GM12865 (cell line): ENCODE data around the gene REPIN1.

Source experiments
- DNase-seq: peaks from one replicate; pipeline ENCODE4 v3.0.0; 2010; ENCODE audit warnings: low read depth
- H3K4me3 ChIP-seq: 2 replicates; pipeline ENCODE4 v1.5.1; 2011; ENCODE audit warnings: mild to moderate bottlenecking, low read depth, low read length, control low read depth
- TF ChIP-seq, protein P1 (sequence below): IDR thresholded peaks from 2 replicates; pipeline ENCODE4 v1.5.1; 2011; ENCODE audit warnings: low read length, control low read depth, low read depth, inconsistent platforms; ENCODE audit not compliant: insufficient read depth; ENCODE audit errors: missing control alignments

Gene REPIN1

GRCh38 chr7:150370612-150371071 is 2.0 kb downstream of the REPIN1 start:
- TF ChIP-seq, protein P1, sequence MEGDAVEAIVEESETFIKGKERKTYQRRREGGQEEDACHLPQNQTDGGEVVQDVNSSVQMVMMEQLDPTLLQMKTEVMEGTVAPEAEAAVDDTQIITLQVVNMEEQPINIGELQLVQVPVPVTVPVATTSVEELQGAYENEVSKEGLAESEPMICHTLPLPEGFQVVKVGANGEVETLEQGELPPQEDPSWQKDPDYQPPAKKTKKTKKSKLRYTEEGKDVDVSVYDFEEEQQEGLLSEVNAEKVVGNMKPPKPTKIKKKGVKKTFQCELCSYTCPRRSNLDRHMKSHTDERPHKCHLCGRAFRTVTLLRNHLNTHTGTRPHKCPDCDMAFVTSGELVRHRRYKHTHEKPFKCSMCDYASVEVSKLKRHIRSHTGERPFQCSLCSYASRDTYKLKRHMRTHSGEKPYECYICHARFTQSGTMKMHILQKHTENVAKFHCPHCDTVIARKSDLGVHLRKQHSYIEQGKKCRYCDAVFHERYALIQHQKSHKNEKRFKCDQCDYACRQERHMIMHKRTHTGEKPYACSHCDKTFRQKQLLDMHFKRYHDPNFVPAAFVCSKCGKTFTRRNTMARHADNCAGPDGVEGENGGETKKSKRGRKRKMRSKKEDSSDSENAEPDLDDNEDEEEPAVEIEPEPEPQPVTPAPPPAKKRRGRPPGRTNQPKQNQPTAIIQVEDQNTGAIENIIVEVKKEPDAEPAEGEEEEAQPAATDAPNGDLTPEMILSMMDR = no peak
- H3K4me3 ChIP-seq = peak overlapping the region; percentile 85
- no peak for DNase-seq

GRCh38 chr7:150371131-150371995 is 2.7 kb downstream of the REPIN1 start:
- DNase-seq = no peak
- H3K4me3 ChIP-seq = no peak overlapping the region
- TF ChIP-seq, protein P1 = no peak

DNA sequence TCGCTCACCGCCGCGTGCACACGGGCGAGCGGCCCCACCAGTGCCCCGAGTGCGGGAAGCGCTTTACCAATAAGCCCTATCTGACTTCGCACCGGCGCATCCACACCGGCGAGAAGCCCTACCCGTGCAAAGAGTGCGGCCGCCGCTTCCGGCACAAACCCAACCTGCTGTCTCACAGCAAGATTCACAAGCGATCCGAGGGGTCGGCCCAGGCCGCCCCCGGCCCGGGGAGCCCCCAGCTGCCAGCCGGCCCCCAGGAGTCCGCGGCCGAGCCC is 3.3 kb downstream of the REPIN1 start:
- no peak for DNase-seq
- TF ChIP-seq, protein P1 = no peak
- H3K4me3 ChIP-seq = no peak overlapping the region

DNA sequence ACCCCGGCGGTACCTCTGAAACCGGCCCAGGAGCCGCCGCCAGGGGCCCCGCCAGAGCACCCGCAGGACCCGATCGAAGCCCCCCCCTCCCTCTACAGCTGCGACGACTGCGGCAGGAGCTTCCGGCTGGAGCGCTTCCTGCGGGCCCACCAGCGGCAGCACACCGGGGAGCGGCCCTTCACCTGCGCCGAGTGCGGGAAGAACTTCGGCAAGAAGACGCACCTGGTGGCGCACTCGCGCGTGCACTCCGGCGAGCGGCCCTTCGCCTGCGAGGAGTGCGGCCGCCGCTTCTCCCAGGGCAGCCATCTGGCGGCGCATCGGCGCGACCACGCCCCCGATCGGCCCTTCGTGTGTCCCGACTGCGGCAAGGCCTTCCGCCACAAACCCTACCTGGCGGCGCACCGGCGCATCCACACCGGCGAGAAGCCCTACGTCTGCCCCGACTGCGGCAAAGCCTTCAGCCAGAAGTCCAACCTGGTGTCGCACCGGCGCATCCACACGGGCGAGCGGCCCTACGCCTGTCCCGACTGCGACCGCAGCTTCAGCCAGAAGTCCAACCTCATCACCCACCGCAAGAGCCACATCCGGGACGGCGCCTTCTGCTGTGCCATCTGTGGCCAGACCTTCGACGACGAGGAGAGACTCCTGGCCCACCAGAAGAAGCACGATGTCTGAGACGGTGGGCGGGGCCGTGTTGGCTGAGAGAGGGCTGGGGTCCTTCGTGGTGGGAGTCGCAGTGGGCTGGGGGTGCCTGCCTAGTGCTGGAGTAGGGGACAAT is 3.8 kb downstream of the REPIN1 start:
- DNase-seq = no peak
- no peak overlapping the region for H3K4me3 ChIP-seq
- TF ChIP-seq, protein P1 = no peak

- no peak overlapping the region for H3K4me3 ChIP-seq
- TF ChIP-seq, protein P1 = no peak
- DNase-seq = no peak
Observed at GRCh38 chr7:150373049-150373801, 4.6 kb downstream of the REPIN1 start.

- DNase-seq = no peak
- no peak overlapping the region for H3K4me3 ChIP-seq
- TF ChIP-seq, protein P1 = no peak
Observed at GRCh38 chr7:150374026-150374425, 5.4 kb downstream of the REPIN1 start.
